GM12891 (cell line): ENCODE results near the gene NEK10.

ENCODE experiments used
- DNase-seq: peaks from one replicate; pipeline ENCODE4 v3.0.0; 2011; ENCODE audit warnings: low spot score; ENCODE audit not compliant: insufficient read length
- FAIRE-seq: peaks from 2 replicates; lab custom pipeline; 2011; peaks lifted over from hg19 to GRCh38; lab: Jason Lieb, UNC
- PAX5 ChIP-seq: IDR thresholded peaks from 2 replicates; pipeline ENCODE4 v1.6.1; 2011; ENCODE audit warnings: low read length, moderate library complexity, mild to moderate bottlenecking; ENCODE audit not compliant: insufficient read depth, severe bottlenecking
- POLR2A ChIP-seq: IDR thresholded peaks from 2 replicates; pipeline ENCODE4 v1.6.1; 2011; ENCODE audit warnings: low read depth, low read length, control low read depth
- POLR2AphosphoS5 ChIP-seq: IDR thresholded peaks from 2 replicates; pipeline ENCODE4 v1.6.1; 2011; ENCODE audit warnings: low read depth, low read length, control low read depth
- POU2F2 ChIP-seq: IDR thresholded peaks from 2 replicates; pipeline ENCODE4 v1.6.1; 2011; ENCODE audit warnings: low read depth, mild to moderate bottlenecking, control low read depth, low read length, moderate library complexity
- SPI1 ChIP-seq: IDR thresholded peaks from 2 replicates; pipeline ENCODE4 v1.6.1; 2011; ENCODE audit warnings: low read depth, low read length, control low read depth
- TAF1 ChIP-seq: IDR thresholded peaks from 2 replicates; pipeline ENCODE4 v1.6.1; 2011; ENCODE audit warnings: low read depth, low read length, control low read depth

Gene NEK10

GRCh38 chr3:27094721-27095120, 274.5 kb downstream of the NEK10 start:
- no peak for FAIRE-seq
- no peak for DNase-seq

GRCh38 chr3:27093771-27094170, 275.4 kb downstream of the NEK10 start:
- DNase-seq, result no peak
- TF ChIP-seq TAF1 (no peak), POU2F2 (no peak), POLR2AphosphoS5 (no peak), SPI1 (no peak)
- FAIRE-seq, result no peak

More at GRCh38 chr3:27094721-27095120, 274.5 kb downstream of the NEK10 start:
- no peak for TF ChIP-seq POLR2AphosphoS5
- no peak for TF ChIP-seq SPI1
- no peak for TF ChIP-seq POU2F2
- TF ChIP-seq TAF1, result no peak
- TF ChIP-seq PAX5, result no peak
- TF ChIP-seq POLR2A, result no peak

- no peak for FAIRE-seq
- TF ChIP-seq POLR2AphosphoS5, result no peak
- TF ChIP-seq TAF1, result no peak
- TF ChIP-seq POLR2A, result no peak
- no peak for TF ChIP-seq POU2F2
- no peak for TF ChIP-seq PAX5
- TF ChIP-seq SPI1, result no peak
- DNase-seq, result no peak
Observed at GRCh38 chr3:27090275-27091041, 278.7 kb downstream of the NEK10 start.

GRCh38 chr3:27089645-27090044, 279.5 kb downstream of the NEK10 start:
- no peak for TF ChIP-seq PAX5
- TF ChIP-seq POU2F2, result no peak
- no peak for TF ChIP-seq POLR2AphosphoS5
- TF ChIP-seq POLR2A, result no peak
- no peak for TF ChIP-seq TAF1
- no peak for TF ChIP-seq SPI1
- DNase-seq (no peak), FAIRE-seq (no peak)

- no peak for TF ChIP-seq POU2F2
- no peak for TF ChIP-seq POLR2AphosphoS5
- DNase-seq (no peak), FAIRE-seq (no peak)
Observed at GRCh38 chr3:27089068-27089467, 280.1 kb downstream of the NEK10 start.

- DNase-seq (no peak), FAIRE-seq (no peak)
- TF ChIP-seq SPI1, result no peak
- TF ChIP-seq POLR2AphosphoS5, result no peak
- no peak for TF ChIP-seq POLR2A
- no peak for TF ChIP-seq TAF1
- no peak for TF ChIP-seq POU2F2
- no peak for TF ChIP-seq PAX5
Observed at GRCh38 chr3:27085829-27086730, 283.1 kb downstream of the NEK10 start.

- FAIRE-seq, result no peak
- TF ChIP-seq PAX5 (no peak), POU2F2 (no peak), POLR2A (no peak), TAF1 (no peak), SPI1 (no peak), POLR2AphosphoS5 (no peak)
- DNase-seq, result no peak
Observed at GRCh38 chr3:27081992-27082607, 287.1 kb downstream of the NEK10 start.

DNA sequence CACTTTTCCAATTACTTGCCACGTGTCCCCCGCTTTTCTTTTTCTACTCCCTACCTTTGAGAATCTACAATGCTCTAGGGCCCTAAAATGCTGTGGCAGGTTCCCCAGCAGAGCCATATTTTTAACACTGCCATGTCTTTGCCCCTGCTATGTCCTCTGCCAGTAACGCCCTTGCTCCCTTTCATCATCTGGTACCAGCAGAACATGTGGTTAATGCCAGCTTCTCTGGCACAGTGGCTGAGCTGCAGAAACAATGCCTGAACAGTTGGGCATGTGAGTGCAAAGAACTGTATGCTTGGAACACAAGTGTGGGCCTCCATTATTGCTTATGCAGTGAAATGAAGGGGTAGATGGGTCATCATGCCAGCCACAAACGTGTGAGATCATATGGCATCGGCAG, 287.6 kb downstream of the NEK10 start:
- TF ChIP-seq POLR2AphosphoS5 (no peak), POU2F2 (no peak), POLR2A (no peak), SPI1 (no peak), TAF1 (no peak)
- FAIRE-seq (no peak), DNase-seq (no peak)

DNA sequence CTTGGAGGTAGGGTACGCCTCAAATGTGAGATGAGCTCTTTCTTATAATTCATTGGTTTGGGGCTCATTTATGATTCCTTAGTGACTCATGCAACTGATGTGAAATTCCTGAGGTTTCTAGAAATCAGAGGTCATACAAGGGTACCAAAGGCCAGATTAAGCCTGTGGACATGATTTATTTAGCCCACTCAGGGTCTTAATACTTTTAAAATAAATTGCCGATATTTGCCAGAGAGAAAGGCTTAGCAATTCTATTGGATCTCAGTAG, 289.0 kb downstream of the NEK10 start:
- no peak for TF ChIP-seq POU2F2
- no peak for TF ChIP-seq PAX5
- TF ChIP-seq POLR2A, result no peak
- no peak for TF ChIP-seq SPI1
- TF ChIP-seq TAF1, result no peak
- FAIRE-seq, result no peak
- DNase-seq, result no peak
